HL-60 (cell line): ENCODE data around the gene PHACTR3.

ENCODE experiments used
- DNase-seq, 2 experiments: peaks; one replicate each; pipeline ENCODE4 v3.0.0-alpha.2; 2010 to 2020; ENCODE audit warnings: low read depth in 1 of 2, low spot score in 1 of 2
- H3K27ac ChIP-seq: fragments of 250-450 bp; sonication (Bioruptor Pico); replicated peaks from 2 replicates; pipeline ENCODE4 v1.5.1; 2020; ENCODE audit warnings: mild to moderate bottlenecking, moderate library complexity
- H3K27me3 ChIP-seq: fragments of 250-450 bp; sonication (Bioruptor Pico); 2 replicates; pipeline ENCODE4 v1.5.1; 2021; ENCODE audit warnings: mild to moderate bottlenecking, moderate library complexity; ENCODE audit not compliant: insufficient read depth, poor library complexity, severe bottlenecking
- H3K4me3 ChIP-seq: replicated peaks from 2 replicates; pipeline ENCODE4 v1.5.1; 2011; ENCODE audit warnings: mild to moderate bottlenecking, control low read depth, low read length; ENCODE audit not compliant: insufficient read depth
- CTCF ChIP-seq: IDR thresholded peaks from one replicate; pipeline ENCODE4 v1.5.1; 2011; ENCODE audit warnings: low read length, control low read depth, inconsistent platforms; ENCODE audit not compliant: insufficient read depth
- GABPA ChIP-seq: IDR thresholded peaks from 2 replicates; pipeline ENCODE4 v1.6.1; 2012; ENCODE audit warnings: low read depth
- POLR2AphosphoS5 ChIP-seq: IDR thresholded peaks from 2 replicates; pipeline ENCODE4 v1.6.1; 2012; ENCODE audit warnings: low read depth
- REST ChIP-seq: IDR thresholded peaks from 2 replicates; pipeline ENCODE4 v1.6.1; 2012; ENCODE audit warnings: low read depth; ENCODE audit not compliant: insufficient replicate concordance
- SPI1 ChIP-seq: IDR thresholded peaks from 2 replicates; pipeline ENCODE4 v1.6.1; 2012; ENCODE audit warnings: low read depth, mild to moderate bottlenecking, borderline replicate concordance

The PHACTR3 gene

GRCh38 chr20:59784791-59785668 is 180.7 kb downstream of the PHACTR3 start:
- no peak for DNase-seq
- no peak for TF ChIP-seq CTCF
- TF ChIP-seq POLR2AphosphoS5 = no peak
- Histone ChIP-seq H3K27me3 (no peaks in the 10 kb centered on the region), H3K27ac (no peak overlapping the region), H3K4me3 (no peak overlapping the region)

- Histone ChIP-seq H3K27me3 (no peaks in the 10 kb centered on the region), H3K27ac (no peak overlapping the region), H3K4me3 (no peak overlapping the region)
- no peak for TF ChIP-seq SPI1
- DNase-seq = no peak
These were observed 181.3 kb downstream of the PHACTR3 start for GRCh38 chr20:59785669-59785959.

- TF ChIP-seq SPI1 (no peak), POLR2AphosphoS5 (no peak), GABPA (no peak), REST (no peak), CTCF (no peak)
- no peak for DNase-seq
- Histone ChIP-seq H3K4me3 (no peak overlapping the region), H3K27me3 (no peaks in the 10 kb centered on the region), H3K27ac (no peak overlapping the region; the same call in 1 of the 2 replicates)
These were observed 181.9 kb downstream of the PHACTR3 start for GRCh38 chr20:59785986-59786795.

- peak; percentile 68 to 84 for DNase-seq
- no peak overlapping the region; the same call in 1 of the 2 replicates for H3K27ac ChIP-seq
These were observed 182.6 kb downstream of the PHACTR3 start for GRCh38 chr20:59786801-59787537.

More at GRCh38 chr20:59786801-59787537, 182.6 kb downstream of the PHACTR3 start:
- Histone ChIP-seq H3K4me3 (no peak overlapping the region), H3K27me3 (no peaks in the 10 kb centered on the region)
- peak; percentile 30 for TF ChIP-seq REST
- TF ChIP-seq SPI1 = no peak
